HEK293 (cell line): ENCODE measurements around the gene TSPAN13.

ENCODE experiments used
- CTCF ChIA-PET: fragments of 350-600 bp; formaldehyde crosslinking; extraction: SDS; loops from one replicate; lab custom pipeline; 2021; ENCODE audit warnings: antibody characterized with exemption; lab: Yijun Ruan, JAX
- POLR2A ChIA-PET: fragments of 300-600 bp; formaldehyde crosslinking; extraction: SDS; loops from one replicate; lab custom pipeline; 2020; ENCODE audit warnings: antibody characterized with exemption, inconsistent platforms; lab: Yijun Ruan, JAX
- H3K27ac ChIP-seq: fragments of 200-500 bp; sonication (Bioruptor generic); 2 replicates; pipeline ENCODE4 v1.5.1; 2014; ENCODE audit warnings: low read depth, low read length, control low read depth, inconsistent platforms; ENCODE audit errors: extremely low read depth
- H3K36me3 ChIP-seq, 2 experiments: fragments of 200-500 bp in 1 of 2; sonication (Bioruptor generic) in 1 of 2; 1 replicate in 1 of 2; 2 replicates in 1 of 2; pipeline ENCODE4 v1.5.1; 2014 to 2017; ENCODE audit warnings: inconsistent platforms in 2 of 2, low read length in 2 of 2; ENCODE audit not compliant: control insufficient read depth in 2 of 2, insufficient read depth in 1 of 2
- H3K4me1 ChIP-seq: fragments of 200-500 bp; sonication (Bioruptor generic); 2 replicates; pipeline ENCODE4 v1.5.1; 2014; ENCODE audit warnings: mild to moderate bottlenecking, low read length, inconsistent platforms; ENCODE audit not compliant: control insufficient read depth, insufficient read depth
- H3K4me3 ChIP-seq: 2 replicates; pipeline ENCODE4 v1.5.1; 2011; ENCODE audit warnings: low read depth, mild to moderate bottlenecking, control low read depth, low read length, moderate library complexity
- H3K9me3 ChIP-seq: fragments of 200-500 bp; sonication (Bioruptor generic); 2 replicates; pipeline ENCODE4 v1.5.1; 2014; ENCODE audit warnings: low read depth, low read length, inconsistent platforms; ENCODE audit not compliant: control insufficient read depth, insufficient read depth
- HIC1 ChIP-seq: fragments of 450-650 bp; formaldehyde crosslinking; IDR thresholded peaks from 2 replicates; pipeline ENCODE4 v1.5.1; 2016; ENCODE audit warnings: missing biosample characterization, missing genetic modification characterization
- INSM2 ChIP-seq: fragments of 450-650 bp; formaldehyde crosslinking; IDR thresholded peaks from 2 replicates; pipeline ENCODE4 v1.5.1; 2016; ENCODE audit warnings: missing biosample characterization, missing genetic modification characterization
- KLF9 ChIP-seq: fragments of 450-650 bp; formaldehyde crosslinking; IDR thresholded peaks from 2 replicates; pipeline ENCODE4 v1.5.1; 2016; ENCODE audit warnings: missing biosample characterization, missing genetic modification characterization, low read depth
- SCRT1 ChIP-seq: fragments of 450-650 bp; formaldehyde crosslinking; IDR thresholded peaks from 2 replicates; pipeline ENCODE4 v1.5.1; 2016; ENCODE audit warnings: missing biosample characterization, missing genetic modification characterization, borderline replicate concordance
- SCRT2 ChIP-seq: fragments of 450-650 bp; formaldehyde crosslinking; IDR thresholded peaks from 2 replicates; pipeline ENCODE4 v1.5.1; 2016; ENCODE audit warnings: missing biosample characterization, missing genetic modification characterization
- SETDB1 ChIP-seq: IDR thresholded peaks from one replicate; pipeline ENCODE4 v1.6.1; 2017; ENCODE audit warnings: mild to moderate bottlenecking, low read length, moderate library complexity, mixed read lengths; ENCODE audit not compliant: insufficient read length
- ZIC2 ChIP-seq: fragments of 450-650 bp; formaldehyde crosslinking; IDR thresholded peaks from 2 replicates; pipeline ENCODE4 v1.5.1; 2016; ENCODE audit warnings: missing biosample characterization, missing genetic modification characterization
- ZNF221 ChIP-seq: fragments of 450-650 bp; formaldehyde crosslinking; IDR thresholded peaks from 2 replicates; pipeline ENCODE4 v1.5.1; 2017; ENCODE audit warnings: missing biosample characterization, missing genetic modification characterization, borderline replicate concordance
- ZNF514 ChIP-seq: fragments of 450-650 bp; formaldehyde crosslinking; IDR thresholded peaks from 2 replicates; pipeline ENCODE4 v1.5.1; 2016; ENCODE audit warnings: missing biosample characterization, missing genetic modification characterization
- ZNF521 ChIP-seq: fragments of 450-650 bp; formaldehyde crosslinking; IDR thresholded peaks from 2 replicates; pipeline ENCODE4 v1.5.1; 2017; ENCODE audit warnings: missing biosample characterization, mild to moderate bottlenecking, missing genetic modification characterization
- ZNF571 ChIP-seq: fragments of 450-650 bp; formaldehyde crosslinking; IDR thresholded peaks from 2 replicates; pipeline ENCODE4 v1.5.0; 2017; ENCODE audit warnings: missing biosample characterization, missing genetic modification characterization
- ZNF596 ChIP-seq: fragments of 450-650 bp; IDR thresholded peaks from 2 replicates; pipeline ENCODE4 v1.5.0; 2018; ENCODE audit warnings: missing biosample characterization, mild to moderate bottlenecking, missing genetic modification characterization, moderate library complexity
- ZNF707 ChIP-seq: fragments of 450-650 bp; formaldehyde crosslinking; IDR thresholded peaks from 2 replicates; pipeline ENCODE4 v1.5.1; 2016; ENCODE audit warnings: missing biosample characterization, missing genetic modification characterization
- ZNF777 ChIP-seq: fragments of 450-650 bp; formaldehyde crosslinking; IDR thresholded peaks from 2 replicates; pipeline ENCODE4 v1.5.1; 2017; ENCODE audit warnings: missing biosample characterization, missing genetic modification characterization, borderline replicate concordance
- ZNF843 ChIP-seq: fragments of 450-650 bp; formaldehyde crosslinking; IDR thresholded peaks from 2 replicates; pipeline ENCODE4 v1.5.1; 2016; ENCODE audit warnings: missing biosample characterization, missing genetic modification characterization
- TF ChIP-seq, protein P1 (sequence below): fragments of 450-650 bp; formaldehyde crosslinking; IDR thresholded peaks from 2 replicates; pipeline ENCODE4 v1.5.1; 2017; ENCODE audit warnings: missing biosample characterization, missing genetic modification characterization
- TF ChIP-seq, protein P2 (sequence below): fragments of 450-650 bp; formaldehyde crosslinking; IDR thresholded peaks from 2 replicates; pipeline ENCODE4 v1.5.1; 2017; ENCODE audit warnings: missing biosample characterization, missing genetic modification characterization
- TF ChIP-seq, protein P3 (sequence below): fragments of 450-650 bp; formaldehyde crosslinking; IDR thresholded peaks from 2 replicates; pipeline ENCODE4 v1.5.1; 2016; ENCODE audit warnings: missing biosample characterization, missing genetic modification characterization

Gene TSPAN13

DNA sequence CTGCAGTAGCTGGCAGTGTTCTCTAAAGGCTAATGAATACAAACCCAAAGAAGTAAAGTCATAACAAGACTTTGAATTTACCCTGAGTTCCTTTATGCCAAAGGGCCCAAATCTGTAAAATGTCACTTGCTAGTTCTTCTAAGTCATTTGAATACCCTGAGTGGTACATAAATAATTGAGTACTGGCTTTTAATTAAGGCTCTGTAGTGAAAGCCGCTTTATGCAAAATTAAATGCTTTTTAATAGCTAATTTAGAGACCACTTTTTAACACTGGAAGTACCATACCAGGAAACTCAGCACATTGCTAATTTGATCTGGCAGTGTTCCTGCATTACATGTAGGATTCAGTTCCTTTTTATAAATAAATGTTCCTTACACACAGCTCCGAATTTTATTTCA lies 24.0 kb upstream of the TSPAN13 start (continued):
- TF ChIP-seq HIC1, result no peak
- TF ChIP-seq, all 188 proteins: peak for 0

GRCh38 chr7:16730937-16731336 lies 22.6 kb upstream of the TSPAN13 start:
- no peak for TF ChIP-seq ZNF221
- TF ChIP-seq ZNF777 (tag by site-specific recombination), result no peak
- no peak for TF ChIP-seq ZNF571 (tag by site-specific recombination)
- no peak for TF ChIP-seq KLF9 (tag by site-specific recombination)
- no peak for TF ChIP-seq ZNF596 (tag by site-specific recombination)
- TF ChIP-seq HIC1, result no peak
- TF ChIP-seq, protein P1, sequence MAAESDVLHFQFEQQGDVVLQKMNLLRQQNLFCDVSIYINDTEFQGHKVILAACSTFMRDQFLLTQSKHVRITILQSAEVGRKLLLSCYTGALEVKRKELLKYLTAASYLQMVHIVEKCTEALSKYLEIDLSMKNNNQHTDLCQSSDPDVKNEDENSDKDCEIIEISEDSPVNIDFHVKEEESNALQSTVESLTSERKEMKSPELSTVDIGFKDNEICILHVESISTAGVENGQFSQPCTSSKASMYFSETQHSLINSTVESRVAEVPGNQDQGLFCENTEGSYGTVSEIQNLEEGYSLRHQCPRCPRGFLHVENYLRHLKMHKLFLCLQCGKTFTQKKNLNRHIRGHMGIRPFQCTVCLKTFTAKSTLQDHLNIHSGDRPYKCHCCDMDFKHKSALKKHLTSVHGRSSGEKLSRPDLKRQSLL (tag by site-specific recombination), result no peak
- no peak for TF ChIP-seq ZNF521
- TF ChIP-seq ZNF843 (tag by site-specific recombination), result no peak
- no peak for TF ChIP-seq ZNF514 (tag by site-specific recombination)
- no peak for TF ChIP-seq ZNF707 (tag by site-specific recombination)
- no peak for TF ChIP-seq SCRT1 (tag by site-specific recombination)
- TF ChIP-seq, protein P2, sequence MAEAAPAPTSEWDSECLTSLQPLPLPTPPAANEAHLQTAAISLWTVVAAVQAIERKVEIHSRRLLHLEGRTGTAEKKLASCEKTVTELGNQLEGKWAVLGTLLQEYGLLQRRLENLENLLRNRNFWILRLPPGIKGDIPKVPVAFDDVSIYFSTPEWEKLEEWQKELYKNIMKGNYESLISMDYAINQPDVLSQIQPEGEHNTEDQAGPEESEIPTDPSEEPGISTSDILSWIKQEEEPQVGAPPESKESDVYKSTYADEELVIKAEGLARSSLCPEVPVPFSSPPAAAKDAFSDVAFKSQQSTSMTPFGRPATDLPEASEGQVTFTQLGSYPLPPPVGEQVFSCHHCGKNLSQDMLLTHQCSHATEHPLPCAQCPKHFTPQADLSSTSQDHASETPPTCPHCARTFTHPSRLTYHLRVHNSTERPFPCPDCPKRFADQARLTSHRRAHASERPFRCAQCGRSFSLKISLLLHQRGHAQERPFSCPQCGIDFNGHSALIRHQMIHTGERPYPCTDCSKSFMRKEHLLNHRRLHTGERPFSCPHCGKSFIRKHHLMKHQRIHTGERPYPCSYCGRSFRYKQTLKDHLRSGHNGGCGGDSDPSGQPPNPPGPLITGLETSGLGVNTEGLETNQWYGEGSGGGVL (tag by site-specific recombination), result no peak
- no peak for TF ChIP-seq SETDB1
- TF ChIP-seq, protein P3, sequence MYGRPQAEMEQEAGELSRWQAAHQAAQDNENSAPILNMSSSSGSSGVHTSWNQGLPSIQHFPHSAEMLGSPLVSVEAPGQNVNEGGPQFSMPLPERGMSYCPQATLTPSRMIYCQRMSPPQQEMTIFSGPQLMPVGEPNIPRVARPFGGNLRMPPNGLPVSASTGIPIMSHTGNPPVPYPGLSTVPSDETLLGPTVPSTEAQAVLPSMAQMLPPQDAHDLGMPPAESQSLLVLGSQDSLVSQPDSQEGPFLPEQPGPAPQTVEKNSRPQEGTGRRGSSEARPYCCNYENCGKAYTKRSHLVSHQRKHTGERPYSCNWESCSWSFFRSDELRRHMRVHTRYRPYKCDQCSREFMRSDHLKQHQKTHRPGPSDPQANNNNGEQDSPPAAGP, result no peak
- TF ChIP-seq SCRT2 (tag by site-specific recombination), result no peak
- no peak for TF ChIP-seq INSM2 (tag by site-specific recombination)
- TF ChIP-seq ZIC2 (tag by site-specific recombination), result no peak
- H3K27ac ChIP-seq, result no peak overlapping the region
- no peaks in the 10 kb centered on the region for H3K9me3 ChIP-seq
- H3K4me1 ChIP-seq, result no peaks in the 10 kb centered on the region
- ChIA-PET CTCF (no interaction called here), POLR2A (no interaction called here)
- H3K4me3 ChIP-seq, result no peak overlapping the region
- H3K36me3 ChIP-seq, result no peaks in the 10 kb centered on the region
